H4 (cell line): Measurements from ENCODE around the gene VAPA. TPM values are rescaled to one million over a fixed set of nuclear protein-coding genes. Genes with fewer than 3 reads are reported as not detected.

ENCODE experiments used
- DNase-seq: peaks from one replicate; pipeline ENCODE4 v3.0.0-alpha.2; 2015; ENCODE audit warnings: low spot score
- total RNA-seq: library from RNA; depleted of rRNA; stranded (reverse); fragments of >200 nt; shearing (Covaris generic); gene quantifications from 2 replicates; pipeline ENCODE4 v1.2.3, GENCODE V29; 2014

Gene VAPA
- total RNA-seq, 1 experiment from 2014 or later = 364 TPM

GRCh38 chr18:9933865-9934264 lies 20.0 kb downstream of the VAPA start:
- DNase-seq = no peak

GRCh38 chr18:9934274-9934673 lies 20.5 kb downstream of the VAPA start:
- no peak for DNase-seq

GRCh38 chr18:9941103-9941502 lies 27.3 kb downstream of the VAPA start:
- no peak for DNase-seq

GRCh38 chr18:9941660-9942059 lies 27.8 kb downstream of the VAPA start:
- no peak for DNase-seq

GRCh38 chr18:9943311-9943710 lies 29.5 kb downstream of the VAPA start:
- DNase-seq = no peak

GRCh38 chr18:9944805-9945204 lies 31.0 kb downstream of the VAPA start:
- DNase-seq = no peak

GRCh38 chr18:9946831-9947230 lies 33.0 kb downstream of the VAPA start:
- DNase-seq = no peak

- DNase-seq = no peak
Observed at GRCh38 chr18:9947248-9947647, 33.4 kb downstream of the VAPA start.

- no peak for DNase-seq
Observed at GRCh38 chr18:9949315-9949714, 35.5 kb downstream of the VAPA start.

GRCh38 chr18:9949861-9950260 lies 36.0 kb downstream of the VAPA start:
- DNase-seq = no peak

GRCh38 chr18:9950289-9951016 lies 36.6 kb downstream of the VAPA start:
- DNase-seq = no peak

GRCh38 chr18:9951022-9951859 lies 37.4 kb downstream of the VAPA start:
- DNase-seq = peak; percentile 61

GRCh38 chr18:9952633-9953416 lies 39.0 kb downstream of the VAPA start:
- DNase-seq = peak; percentile 37

GRCh38 chr18:9958861-9959399 lies 45.1 kb downstream of the VAPA start:
- DNase-seq = no peak

GRCh38 chr18:9959564-9959963 lies 45.7 kb downstream of the VAPA start:
- DNase-seq = no peak

- no peak for DNase-seq
Observed at GRCh38 chr18:9960258-9960904, 46.6 kb downstream of the VAPA start.

- no peak for DNase-seq
Observed at GRCh38 chr18:9961041-9961440, 47.2 kb downstream of the VAPA start.

- DNase-seq = no peak
Observed at GRCh38 chr18:9965711-9966624, 52.2 kb downstream of the VAPA start.

- DNase-seq = no peak
Observed at GRCh38 chr18:9968081-9968848, 54.4 kb downstream of the VAPA start.

- DNase-seq = no peak
Observed at GRCh38 chr18:9969247-9969646, 55.4 kb downstream of the VAPA start.
